HG02840 (cell line): Measurements from ENCODE around the gene TTYH1.

Experiments used
- ATAC-seq: cut with Tn5 transposase; IDR thresholded peaks from one replicate; pipeline ENCODE4 v1.9.1; 2021; ENCODE audit warnings: mild to moderate bottlenecking, moderate library complexity, moderate number of reproducible peaks; ENCODE audit not compliant: unreplicated experiment, low FRiP score

Gene TTYH1

DNA sequence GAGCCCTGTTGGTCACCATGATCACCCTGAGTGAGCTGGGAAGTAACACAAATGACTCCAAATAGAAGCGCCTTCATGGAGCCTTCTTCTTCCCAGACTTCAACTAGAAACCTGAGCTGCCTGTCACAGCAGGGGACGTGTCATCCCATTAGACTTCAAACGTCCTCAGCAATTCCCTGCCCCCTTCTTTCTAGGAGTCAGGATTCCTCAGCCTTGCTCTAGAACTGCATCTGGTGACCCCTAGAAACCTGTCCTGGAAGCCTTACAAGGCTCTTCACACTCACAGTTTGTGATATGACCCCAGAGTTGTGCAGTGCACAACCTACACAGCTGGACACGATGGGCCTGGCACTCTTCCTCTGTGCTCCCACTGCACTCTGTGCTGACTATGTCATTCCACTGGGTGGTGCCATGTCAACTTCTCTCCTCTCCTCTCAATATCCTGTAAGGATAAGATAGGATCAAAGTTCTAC, 23.6 kb upstream of the TTYH1 start:
- ATAC-seq, result no peak

DNA sequence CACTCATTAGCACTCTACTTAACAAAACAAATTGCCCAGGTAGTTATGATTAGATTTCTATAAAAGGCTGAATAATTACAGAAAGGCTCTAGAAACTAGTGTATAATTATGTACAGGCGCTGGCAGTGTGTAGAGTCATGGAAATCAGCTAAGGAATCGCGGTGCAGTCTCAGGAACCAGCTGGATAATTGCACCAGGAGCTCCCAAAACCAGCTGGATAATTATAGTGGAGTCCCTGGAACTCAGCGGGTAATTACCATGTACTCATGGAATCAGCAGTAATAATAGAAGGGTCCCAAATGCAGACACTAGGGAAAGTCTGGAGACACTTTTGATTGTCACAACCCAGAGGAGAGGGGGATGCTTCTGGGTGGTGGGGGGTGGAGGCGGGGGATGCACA, 23.2 kb upstream of the TTYH1 start:
- no peak for ATAC-seq

GRCh38 chr19:54393381-54393780, 21.9 kb upstream of the TTYH1 start:
- no peak for ATAC-seq

DNA sequence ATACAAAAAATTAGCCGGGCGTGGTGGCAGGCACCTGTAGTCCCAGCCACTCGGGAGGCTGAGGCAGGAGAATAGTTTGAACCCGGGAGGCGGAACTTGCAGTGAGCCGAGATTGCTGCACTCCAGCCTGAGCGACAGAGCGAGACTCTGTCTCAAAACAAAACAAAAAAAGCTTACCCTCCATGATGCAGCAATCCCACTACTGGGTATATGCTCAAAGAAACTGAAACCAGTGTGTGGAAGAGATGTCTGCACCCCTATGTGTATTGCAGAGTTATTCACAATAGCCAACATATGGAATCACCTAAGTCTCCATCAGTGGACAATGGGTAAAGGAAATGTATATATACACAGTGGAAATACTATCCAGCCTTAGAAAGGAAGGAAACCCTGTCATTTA, 19.6 kb upstream of the TTYH1 start:
- no peak for ATAC-seq

GRCh38 chr19:54399189-54399588, 16.1 kb upstream of the TTYH1 start:
- ATAC-seq, result no peak

DNA sequence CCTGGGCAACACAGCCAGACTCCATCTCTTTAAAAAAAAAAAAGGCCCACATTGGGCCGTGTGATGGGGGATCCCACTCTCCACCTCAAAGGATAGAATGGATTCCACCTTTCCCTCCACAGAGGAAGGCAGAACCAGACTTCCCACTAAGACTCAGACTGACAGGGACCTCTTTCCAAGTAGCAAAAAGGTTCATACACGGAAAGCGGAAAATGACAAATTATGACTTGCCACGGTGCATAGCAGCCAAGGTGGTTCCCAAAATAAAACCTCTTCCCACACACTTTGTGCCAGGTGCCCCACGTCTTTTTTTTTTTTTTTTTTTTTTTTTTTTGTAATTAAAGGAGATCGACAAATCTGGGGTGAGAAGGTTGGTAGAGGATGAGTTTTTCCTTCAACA, 14.4 kb upstream of the TTYH1 start:
- ATAC-seq, result no peak

DNA sequence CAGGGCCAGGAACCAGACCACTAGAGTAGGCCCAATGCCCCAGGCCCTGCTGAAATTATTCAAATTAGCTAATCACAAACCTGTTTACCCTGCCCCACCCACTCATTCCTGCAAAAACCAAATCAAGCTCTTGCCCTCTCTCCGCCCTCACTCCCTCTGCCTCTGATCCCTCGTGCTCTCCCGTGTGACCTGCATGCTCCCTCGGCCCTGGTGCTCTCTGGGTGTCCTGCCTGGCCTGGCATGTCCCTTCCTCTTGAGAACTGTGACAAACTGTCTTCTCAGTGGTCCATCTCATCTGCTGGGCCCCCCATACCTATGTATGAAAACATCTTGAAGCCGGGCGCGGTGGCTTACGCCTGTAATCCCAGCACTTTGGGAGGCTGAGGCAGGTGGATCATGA, 12.2 kb upstream of the TTYH1 start:
- no peak for ATAC-seq

DNA sequence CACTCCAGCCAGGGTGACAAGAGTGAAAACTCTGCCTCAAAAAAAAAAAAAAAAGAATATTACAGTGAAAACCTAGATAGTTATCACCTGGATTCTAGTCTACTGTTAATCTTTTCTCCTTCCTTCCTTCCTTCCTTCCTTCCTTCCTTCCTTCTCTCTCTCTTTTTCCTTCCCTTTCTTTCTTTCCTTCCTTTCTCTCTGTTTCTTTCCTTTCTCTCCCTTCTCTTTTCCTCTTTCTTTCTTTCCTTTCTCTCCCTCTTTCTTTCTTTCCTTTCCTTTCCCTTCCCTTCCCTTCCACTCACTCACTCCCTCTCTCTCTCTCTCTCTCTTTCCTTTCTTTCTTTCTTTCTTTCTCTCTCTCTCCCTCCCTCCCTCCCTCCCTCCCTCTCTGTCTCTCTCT, 9.6 kb upstream of the TTYH1 start:
- ATAC-seq, result no peak

- no peak for ATAC-seq
Measured at GRCh38 chr19:54407780-54408179, 7.5 kb upstream of the TTYH1 start.

- no peak for ATAC-seq
Measured at GRCh38 chr19:54408456-54409026, 6.7 kb upstream of the TTYH1 start.

GRCh38 chr19:54411033-54411432, 4.2 kb upstream of the TTYH1 start:
- no peak for ATAC-seq

GRCh38 chr19:54412877-54413276, 2.4 kb upstream of the TTYH1 start:
- ATAC-seq, result no peak

- no peak for ATAC-seq
Measured at GRCh38 chr19:54414156-54414555, 1.1 kb upstream of the TTYH1 start.

- no peak for ATAC-seq
Measured at GRCh38 chr19:54415901-54416673, 823 bp downstream of the TTYH1 start.

DNA sequence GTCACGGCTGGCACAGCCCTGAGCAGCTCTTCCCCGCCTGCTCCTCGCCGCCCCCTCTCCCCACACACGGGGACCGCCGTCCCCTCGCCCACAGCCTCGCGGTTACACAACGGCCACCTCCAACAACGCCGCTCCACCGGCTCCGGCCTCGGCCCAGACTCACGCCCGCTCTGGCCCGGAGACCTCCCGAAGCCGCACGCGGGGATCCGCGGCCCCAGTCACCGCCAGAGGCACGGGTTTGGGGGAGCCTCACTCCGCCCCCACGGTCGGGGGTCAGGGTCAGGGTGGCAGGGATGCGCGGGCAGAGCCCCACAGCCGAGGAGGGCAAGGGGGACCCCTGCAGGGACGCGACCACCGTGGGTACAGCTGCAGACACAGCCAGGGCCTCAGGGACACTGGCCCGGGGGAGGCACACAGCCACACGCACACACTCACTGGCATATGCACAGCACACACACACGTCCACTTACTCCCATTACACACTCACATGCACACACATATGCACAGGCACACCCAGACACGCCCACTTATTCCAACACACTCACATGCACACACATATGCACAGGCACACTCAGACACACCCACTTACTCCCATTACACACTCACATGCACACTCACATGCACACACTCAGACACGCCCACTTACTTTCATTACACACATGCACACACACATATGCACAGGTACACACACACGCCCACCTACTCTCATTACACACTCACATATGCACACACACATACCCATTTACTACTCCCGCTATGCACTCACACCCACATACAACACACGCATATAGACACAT, 1.6 kb downstream of the TTYH1 start:
- ATAC-seq, result no peak

DNA sequence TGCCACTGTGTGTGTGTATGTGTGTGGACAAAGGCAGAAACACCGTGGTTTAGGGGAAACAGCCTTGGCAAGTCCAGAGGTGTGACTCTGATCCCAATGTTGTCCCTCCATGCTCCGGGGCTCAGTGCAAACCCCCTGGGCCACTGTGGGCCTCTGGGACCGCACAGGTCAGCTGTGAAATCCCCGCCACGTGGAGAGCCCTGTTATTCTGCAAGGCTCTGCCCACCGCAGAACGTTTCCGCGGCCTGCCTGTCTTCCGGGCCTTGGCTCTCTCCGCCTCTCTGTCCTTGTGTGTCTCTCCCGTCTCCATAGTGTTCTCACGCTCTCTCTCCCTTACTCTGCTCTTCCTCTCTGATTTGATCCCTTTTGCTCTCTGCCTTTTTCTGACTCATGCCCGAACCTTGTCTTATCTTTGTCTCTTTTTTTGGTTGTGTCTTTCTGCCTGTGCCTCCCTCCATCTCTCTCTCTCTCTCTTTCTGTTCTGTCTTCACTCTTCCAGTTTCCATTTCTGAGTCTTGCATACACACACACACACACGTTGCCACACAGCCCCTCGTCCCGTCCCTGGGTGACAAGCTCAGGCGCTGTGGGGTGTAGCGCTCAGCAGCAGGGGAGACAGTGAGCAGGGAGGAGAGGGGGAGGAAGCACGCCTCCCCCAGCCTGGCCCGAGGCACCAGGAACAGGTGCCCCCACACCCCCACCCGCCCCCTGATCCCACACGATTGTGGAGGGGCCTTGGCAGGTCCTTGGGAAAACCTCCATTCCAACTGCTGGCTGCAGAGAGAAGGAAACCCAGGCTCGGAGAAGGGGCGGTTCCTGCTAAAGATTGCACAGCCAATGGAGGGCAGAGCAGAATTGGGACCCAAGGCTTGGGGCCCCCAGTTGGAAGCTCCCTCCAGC, 3.0 kb downstream of the TTYH1 start:
- ATAC-seq, result no peak

DNA sequence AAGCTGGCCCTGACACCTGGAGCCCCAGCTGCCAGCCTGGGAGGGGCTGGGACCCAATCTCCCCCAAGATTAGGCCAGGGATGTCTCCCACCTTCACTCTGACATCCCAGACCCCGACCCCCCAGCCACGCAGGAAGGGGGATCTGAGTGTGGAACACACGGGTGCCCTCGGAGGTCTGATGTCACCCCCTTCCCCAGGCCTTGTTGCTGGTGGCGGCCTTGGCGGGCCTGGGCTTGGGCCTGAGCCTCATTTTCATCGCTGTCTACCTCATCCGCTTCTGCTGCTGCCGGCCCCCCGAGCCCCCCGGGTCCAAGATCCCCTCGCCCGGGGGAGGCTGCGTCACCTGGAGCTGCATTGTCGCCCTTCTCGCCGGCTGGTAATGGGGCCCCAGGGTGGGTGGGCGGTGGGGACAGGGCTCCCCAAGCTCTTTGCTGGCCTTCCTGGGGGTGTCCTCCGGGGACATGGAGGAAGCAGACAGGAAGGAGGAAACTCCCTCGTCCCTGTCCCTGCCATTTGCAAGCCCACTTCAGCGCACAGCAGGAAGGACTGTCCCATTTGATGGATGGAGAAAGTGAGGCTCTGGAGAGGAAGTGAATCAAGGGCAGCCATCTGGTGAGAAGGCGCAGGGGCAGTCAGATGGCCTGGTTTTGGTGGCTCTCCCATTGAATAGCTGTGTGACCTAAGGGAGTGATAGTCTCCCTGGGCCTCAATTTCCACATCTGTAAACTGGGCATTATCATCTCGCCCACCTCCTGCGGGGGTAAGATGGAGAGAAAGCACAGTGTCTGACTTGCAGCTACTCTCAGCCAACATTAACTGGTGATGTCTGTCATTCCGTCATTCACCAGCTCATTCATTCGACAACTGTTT, 3.9 kb downstream of the TTYH1 start:
- ATAC-seq, result no peak

DNA sequence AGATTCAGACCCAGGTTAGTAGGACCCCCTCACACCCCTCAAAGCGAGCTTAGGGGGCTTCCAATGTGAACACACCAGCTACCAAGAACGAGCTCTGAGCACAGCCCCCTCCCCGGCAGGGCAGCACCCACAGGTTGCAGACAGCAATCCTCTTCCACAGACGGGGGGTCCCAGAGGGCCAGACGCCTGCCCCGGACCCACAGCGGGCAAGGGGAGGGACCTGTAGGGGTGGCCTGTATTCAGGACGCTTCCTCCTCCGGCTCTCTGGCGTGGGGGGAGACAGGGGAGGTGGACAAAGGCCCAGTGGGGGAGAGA, 4.8 kb downstream of the TTYH1 start:
- ATAC-seq, result no peak

GRCh38 chr19:54420383-54421168, 5.3 kb downstream of the TTYH1 start:
- ATAC-seq, result no peak
